ENCODE measurements around the gene KRTAP5-1.

The KRTAP5-1 gene

DNA sequence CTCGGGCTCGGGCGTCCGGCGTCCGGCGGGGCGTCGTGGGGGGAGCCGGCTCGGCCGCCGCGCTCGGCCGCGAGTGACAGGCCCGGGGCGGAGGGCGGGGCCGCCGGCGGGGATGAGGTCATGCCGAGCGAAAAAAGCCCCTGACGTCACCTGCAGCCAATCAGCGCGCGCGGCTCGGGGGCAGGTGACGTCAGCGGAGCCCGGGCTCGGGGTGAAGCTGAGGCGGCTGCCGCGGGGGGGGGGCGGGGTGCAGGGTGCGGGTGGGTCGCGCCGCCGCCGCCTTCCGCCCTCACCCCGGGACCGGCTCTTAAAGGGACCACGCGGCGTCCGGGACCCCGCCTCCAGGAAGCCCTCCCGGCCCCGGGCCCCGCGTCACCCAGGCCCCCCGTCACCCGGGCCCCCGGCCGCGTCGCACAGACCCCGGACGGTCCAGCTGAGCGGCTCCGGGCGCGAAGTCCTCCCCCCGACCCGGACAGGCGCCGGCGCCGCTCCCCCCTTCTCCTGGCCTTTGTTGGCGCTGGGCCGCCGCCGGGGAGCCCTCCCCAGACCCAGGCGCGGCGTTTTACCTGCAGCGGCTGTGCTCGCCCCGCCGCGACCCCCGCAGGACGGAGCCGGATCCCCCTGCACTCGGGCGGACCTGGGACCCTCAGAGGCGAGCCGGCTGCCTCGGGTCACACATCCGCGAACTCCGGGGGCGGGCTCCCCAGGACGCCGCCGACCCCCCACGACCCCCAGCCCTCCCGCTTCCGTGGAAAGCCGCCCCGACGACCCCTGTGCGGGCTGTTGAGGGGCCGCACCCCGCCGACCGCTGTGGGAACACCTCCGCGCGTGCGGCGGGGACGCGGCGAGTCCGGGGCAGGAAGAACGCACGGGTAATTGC is 12.6 kb downstream of the KRTAP5-1 start, which contains the start of gene DUSP8:
Gene DUSP8, minus strand, starts transcription at position 75 of the 880 bp plus-strand sequence. CDS start 6,445 bp downstream, outside the sequence.
- ATAC-seq (ENCODE audit: low read depth) (peak; percentile 59), DNase-seq (ENCODE audit: low spot score in 2 of 2) (peak; percentile 94 to 96)
- Mint-ChIP-seq H3K36me3 (no peaks in the 10 kb centered on the region), H3K4me1 (peaks cover 15% of the 10 kb centered on the region), H3K27ac (peak within 1 kb of the TSS; percentile 96), H3K9me3 (no peaks in the 10 kb centered on the region), H3K4me3 (peak within 1 kb of the TSS; percentile 93), H3K27me3 (peaks cover 6% of the 10 kb centered on the region)

DNA sequence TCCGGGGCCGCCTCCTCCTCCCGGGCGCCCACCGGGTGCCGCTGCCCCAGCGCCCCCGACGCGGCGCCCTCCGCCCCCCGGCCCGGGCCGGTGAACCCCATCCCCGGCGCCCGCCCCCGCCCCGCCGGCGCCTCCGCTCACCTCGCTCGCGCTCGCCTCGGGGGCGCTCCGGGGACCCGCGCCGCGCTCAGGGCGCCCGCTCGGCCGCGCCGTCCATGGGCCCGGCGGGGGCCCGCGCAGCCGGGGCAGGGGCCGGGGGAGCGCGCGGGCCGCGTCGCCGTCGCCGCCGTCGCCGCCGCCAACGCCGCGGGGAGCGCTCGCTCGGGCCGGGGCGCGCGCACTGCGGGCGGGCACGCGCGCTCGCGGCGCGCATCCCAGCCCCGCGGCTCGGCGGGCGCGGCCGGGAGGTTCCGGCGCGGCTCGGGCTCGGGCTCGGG is 13.3 kb downstream of the KRTAP5-1 start:
- Mint-ChIP-seq H3K9me3 (no peaks in the 10 kb centered on the region), H3K36me3 (no peaks in the 10 kb centered on the region), H3K27ac (no peak overlapping the region), H3K4me1 (peaks cover 15% of the 10 kb centered on the region), H3K4me3 (no peak overlapping the region), H3K27me3 (peaks cover 5% of the 10 kb centered on the region)
- DNase-seq (ENCODE audit: low spot score in 2 of 2) (peak in 1 of 2 donors; percentile 32), ATAC-seq (ENCODE audit: low read depth) (no peak)

DNA sequence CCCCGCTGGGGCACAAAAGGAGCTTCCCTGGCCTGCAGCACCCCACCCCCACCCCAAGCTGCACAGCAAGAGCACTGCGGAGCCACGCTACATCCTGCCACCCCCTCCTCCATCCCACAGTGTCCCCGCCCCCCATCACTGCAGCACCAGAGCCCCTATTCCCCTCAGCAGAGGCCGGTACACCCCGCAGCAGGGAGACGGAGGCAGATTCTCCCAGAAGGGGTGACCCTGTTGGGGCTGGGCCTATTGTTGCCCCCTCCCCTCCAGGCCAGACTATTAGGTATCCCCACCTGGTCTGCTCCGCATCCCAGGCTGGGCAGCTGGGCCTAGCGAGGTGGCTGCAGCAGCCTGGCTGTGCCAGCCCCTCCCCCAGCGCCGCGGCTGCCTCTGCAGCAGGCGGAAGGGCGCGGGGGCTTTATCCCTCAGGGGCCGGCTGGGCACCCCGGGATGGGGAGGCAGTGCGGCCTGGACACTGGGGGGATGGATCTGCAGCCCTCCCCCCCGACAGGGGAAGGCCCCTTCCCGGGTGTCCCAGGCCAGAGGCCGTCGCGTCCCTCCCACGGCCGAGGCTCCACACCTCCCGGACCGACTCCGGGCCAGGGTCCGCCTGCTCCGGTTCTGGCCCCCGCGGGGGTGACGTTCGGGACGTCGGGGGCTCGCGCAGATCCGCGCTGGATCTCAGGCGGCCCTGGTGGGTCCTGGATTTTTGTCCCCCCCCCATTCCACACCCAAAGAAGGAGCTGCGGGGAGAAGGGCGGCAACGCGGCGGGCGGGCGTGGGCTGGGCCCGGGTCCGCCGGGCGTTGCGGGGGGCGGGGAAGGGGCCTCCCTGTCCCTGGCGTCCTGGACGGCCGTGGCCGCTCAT is 14.0 kb downstream of the KRTAP5-1 start:
- Mint-ChIP-seq H3K9me3 (no peaks in the 10 kb centered on the region), H3K27ac (peak overlapping the region; percentile 76), H3K4me3 (peak overlapping the region; percentile 61), H3K36me3 (no peaks in the 10 kb centered on the region), H3K4me1 (peaks cover 15% of the 10 kb centered on the region), H3K27me3 (peaks cover 4% of the 10 kb centered on the region)
- DNase-seq (ENCODE audit: low spot score in 2 of 2) (peak in 1 of 2 donors; percentile 51), ATAC-seq (ENCODE audit: low read depth) (no peak)

DNA sequence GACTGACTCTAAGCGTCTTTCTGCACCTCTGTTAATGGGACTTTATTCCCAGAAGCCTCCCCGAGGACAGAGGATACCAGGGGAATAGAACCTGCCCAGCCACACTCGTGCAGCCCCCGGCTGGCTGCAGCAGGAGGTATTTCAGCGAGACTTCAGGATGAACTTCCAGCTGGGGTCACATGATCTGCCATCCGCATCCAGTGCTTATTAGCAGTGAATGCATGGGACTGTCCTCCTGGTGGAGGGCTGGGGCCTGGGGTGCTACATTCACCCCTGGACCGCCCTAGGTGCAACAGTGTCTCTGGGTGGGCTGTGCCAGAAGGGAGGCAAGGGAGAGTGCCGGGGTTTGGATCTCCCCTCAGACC is 14.6 kb downstream of the KRTAP5-1 start:
- ATAC-seq (ENCODE audit: low read depth) (no peak), DNase-seq (ENCODE audit: low spot score in 2 of 2) (no peak)
- H3K4me1 Mint-ChIP-seq, result peaks cover 15% of the 10 kb centered on the region
- H3K9me3 Mint-ChIP-seq, result no peaks in the 10 kb centered on the region
- H3K27ac Mint-ChIP-seq, result peak overlapping the region; percentile 76
- H3K36me3 Mint-ChIP-seq, result no peaks in the 10 kb centered on the region
- H3K27me3 Mint-ChIP-seq, result peaks cover 4% of the 10 kb centered on the region
- peak overlapping the region; percentile 61 for H3K4me3 Mint-ChIP-seq

DNA sequence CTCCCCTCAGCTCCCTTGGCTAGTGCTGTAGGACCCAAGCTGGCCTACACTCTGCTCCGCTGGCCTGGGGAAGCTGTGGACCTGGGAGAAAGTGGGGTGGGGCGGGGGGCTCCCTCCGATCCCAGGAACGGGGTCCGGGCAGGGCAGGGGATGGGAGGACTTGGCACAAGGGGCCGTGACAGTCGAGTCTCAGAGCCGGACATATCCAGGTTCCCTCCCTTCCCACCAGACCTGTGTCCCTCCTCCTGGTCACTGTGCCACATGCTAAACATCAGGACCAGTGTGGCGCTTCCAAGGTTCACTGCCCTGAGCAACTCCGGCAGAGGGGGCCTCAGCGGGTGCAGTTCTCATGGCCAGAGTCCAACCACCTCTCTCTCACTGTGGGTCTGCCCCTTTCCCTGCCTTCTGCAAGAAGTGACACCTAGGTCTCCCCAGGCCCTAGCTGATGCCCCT is 15.1 kb downstream of the KRTAP5-1 start:
- no peak for ATAC-seq (ENCODE audit: low read depth)
- H3K4me3 Mint-ChIP-seq, result peak overlapping the region; percentile 61
- no peaks in the 10 kb centered on the region for H3K9me3 Mint-ChIP-seq
- peaks cover 15% of the 10 kb centered on the region for H3K4me1 Mint-ChIP-seq
- peak overlapping the region; percentile 60 for H3K27ac Mint-ChIP-seq
- H3K27me3 Mint-ChIP-seq, result peaks cover 5% of the 10 kb centered on the region
- H3K36me3 Mint-ChIP-seq, result no peaks in the 10 kb centered on the region
- DNase-seq (ENCODE audit: low spot score in 2 of 2), result no peak

DNA sequence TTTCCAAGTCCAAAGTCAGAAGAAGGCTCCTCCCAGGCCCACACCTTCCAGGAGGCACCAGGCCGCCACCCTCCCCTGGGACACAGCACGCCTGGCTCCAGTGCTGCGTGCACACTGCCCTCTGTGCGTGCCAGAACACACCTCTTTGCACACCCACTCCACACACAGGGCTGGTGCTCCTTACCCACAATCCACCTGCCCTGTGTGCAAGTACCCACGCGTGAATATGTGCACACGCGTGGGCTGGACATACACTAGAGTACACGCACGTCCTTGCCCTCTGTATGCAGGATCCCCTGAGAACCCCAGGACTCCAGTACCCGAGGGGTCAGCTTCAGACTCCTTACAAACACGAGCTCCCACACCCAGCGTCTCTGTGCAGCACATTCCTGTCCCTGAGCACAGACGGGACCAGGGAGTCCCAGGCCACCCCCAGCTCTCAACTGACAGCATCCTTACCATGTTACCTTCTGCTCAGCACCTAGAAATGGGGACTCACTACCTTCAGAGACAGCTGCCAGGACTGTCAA is 15.8 kb downstream of the KRTAP5-1 start:
- peak overlapping the region; percentile 21 for H3K4me3 Mint-ChIP-seq

DNA sequence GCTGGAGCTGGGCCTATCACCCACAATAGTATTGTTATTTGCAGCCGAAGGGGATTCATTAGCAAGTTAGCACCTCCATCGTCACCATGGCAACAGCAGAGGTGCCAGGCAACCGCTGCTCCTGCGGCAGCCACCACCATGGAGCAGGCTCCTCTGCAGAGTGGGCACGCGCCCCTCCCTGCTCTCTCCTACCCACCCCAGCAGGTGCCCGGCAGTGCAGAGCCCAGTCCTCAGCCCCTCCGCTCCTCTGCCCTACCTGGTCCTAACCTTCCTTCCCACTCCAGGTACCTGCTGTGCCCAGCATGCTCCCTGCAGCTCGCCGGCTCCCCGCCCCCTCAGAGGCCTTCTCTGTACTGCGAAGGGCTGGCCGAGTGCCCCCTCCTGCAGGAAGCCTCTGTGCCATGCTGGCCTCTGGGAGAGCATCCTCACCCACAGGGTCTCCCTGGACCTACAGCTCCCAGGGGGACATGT is 16.6 kb downstream of the KRTAP5-1 start:
- Mint-ChIP-seq H3K27ac (peak overlapping the region; percentile 60), H3K9me3 (no peaks in the 10 kb centered on the region), H3K4me3 (no peak overlapping the region), H3K36me3 (no peaks in the 10 kb centered on the region), H3K4me1 (peaks cover 11% of the 10 kb centered on the region), H3K27me3 (peaks cover 6% of the 10 kb centered on the region)
- ATAC-seq (ENCODE audit: low read depth), result no peak
- peak in 1 of 2 donors; percentile 51 for DNase-seq (ENCODE audit: low spot score in 2 of 2)

More for the DNA sequence above, 15.8 kb downstream of the KRTAP5-1 start:
- ATAC-seq (ENCODE audit: low read depth) (no peak), DNase-seq (ENCODE audit: low spot score in 2 of 2) (no peak)
- peaks cover 15% of the 10 kb centered on the region for H3K4me1 Mint-ChIP-seq
- peak overlapping the region; percentile 60 for H3K27ac Mint-ChIP-seq
- peaks cover 6% of the 10 kb centered on the region for H3K27me3 Mint-ChIP-seq
- H3K36me3 Mint-ChIP-seq, result no peaks in the 10 kb centered on the region
- H3K9me3 Mint-ChIP-seq, result no peaks in the 10 kb centered on the region

DNA sequence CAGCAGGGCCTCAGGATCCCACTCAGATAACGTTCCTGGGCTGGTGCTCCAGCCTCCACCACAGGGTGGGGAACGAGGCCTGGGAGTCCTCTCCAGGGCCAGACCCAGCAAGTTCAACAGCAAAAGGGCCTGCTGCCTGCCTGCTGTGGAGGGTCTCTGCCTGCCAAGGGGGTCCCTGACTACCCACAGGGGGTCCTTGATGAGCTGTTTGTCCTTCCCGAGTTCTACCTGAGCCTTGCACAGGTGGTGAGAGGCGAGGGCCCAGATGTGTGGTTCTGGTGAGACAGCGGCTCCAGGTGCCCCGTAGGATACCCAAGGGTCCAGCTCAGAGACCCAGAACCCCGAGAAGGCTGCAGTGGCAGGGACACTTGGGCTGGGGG is 17.4 kb downstream of the KRTAP5-1 start:
- DNase-seq (ENCODE audit: low spot score in 2 of 2), result no peak
- no peak overlapping the region for H3K4me3 Mint-ChIP-seq

DNA sequence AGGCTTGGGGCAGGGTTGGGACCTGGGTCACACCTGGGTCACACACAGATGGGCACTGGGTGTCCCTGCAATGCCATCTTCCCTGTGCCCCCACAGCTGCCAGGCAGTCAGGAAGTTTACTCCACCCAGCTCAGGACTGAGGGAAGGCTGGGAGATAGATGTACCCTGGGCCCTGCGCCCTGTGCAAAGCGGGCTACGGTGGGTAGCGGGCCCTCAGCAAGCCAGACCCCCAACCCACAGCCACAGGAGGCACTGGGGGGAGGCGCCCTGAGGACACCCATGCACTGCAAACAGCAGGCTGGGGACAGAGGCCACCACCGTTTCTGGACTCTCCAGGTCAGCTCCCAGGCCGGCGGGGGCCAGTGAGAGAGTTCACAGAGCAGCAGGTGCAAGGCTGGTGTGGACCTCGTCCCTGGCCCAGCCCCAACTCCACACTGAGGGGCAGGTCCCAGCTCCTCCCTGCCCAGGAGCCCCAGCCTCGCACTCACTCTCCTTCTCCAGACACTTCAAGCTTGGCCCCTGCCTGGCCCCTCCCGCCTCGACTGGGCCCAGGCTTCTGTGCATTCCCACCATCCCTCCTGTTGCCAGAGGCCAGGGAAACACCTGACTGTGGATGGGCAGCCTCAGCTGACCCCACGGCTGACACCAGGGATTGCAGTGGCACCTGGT is 17.9 kb downstream of the KRTAP5-1 start:
- DNase-seq (ENCODE audit: low spot score in 2 of 2), result no peak
- no peak for ATAC-seq (ENCODE audit: low read depth)
- Mint-ChIP-seq H3K9me3 (no peaks in the 10 kb centered on the region), H3K36me3 (no peaks in the 10 kb centered on the region), H3K27ac (no peak overlapping the region), H3K4me3 (no peak overlapping the region), H3K4me1 (peaks cover 8% of the 10 kb centered on the region), H3K27me3 (peaks cover 6% of the 10 kb centered on the region)

More for the DNA sequence above, 17.4 kb downstream of the KRTAP5-1 start:
- no peaks in the 10 kb centered on the region for H3K9me3 Mint-ChIP-seq
- H3K4me1 Mint-ChIP-seq, result peaks cover 8% of the 10 kb centered on the region
- no peak for ATAC-seq (ENCODE audit: low read depth)
- H3K27ac Mint-ChIP-seq, result peak overlapping the region; percentile 45
- H3K36me3 Mint-ChIP-seq, result no peaks in the 10 kb centered on the region
- H3K27me3 Mint-ChIP-seq, result peaks cover 6% of the 10 kb centered on the region

DNA sequence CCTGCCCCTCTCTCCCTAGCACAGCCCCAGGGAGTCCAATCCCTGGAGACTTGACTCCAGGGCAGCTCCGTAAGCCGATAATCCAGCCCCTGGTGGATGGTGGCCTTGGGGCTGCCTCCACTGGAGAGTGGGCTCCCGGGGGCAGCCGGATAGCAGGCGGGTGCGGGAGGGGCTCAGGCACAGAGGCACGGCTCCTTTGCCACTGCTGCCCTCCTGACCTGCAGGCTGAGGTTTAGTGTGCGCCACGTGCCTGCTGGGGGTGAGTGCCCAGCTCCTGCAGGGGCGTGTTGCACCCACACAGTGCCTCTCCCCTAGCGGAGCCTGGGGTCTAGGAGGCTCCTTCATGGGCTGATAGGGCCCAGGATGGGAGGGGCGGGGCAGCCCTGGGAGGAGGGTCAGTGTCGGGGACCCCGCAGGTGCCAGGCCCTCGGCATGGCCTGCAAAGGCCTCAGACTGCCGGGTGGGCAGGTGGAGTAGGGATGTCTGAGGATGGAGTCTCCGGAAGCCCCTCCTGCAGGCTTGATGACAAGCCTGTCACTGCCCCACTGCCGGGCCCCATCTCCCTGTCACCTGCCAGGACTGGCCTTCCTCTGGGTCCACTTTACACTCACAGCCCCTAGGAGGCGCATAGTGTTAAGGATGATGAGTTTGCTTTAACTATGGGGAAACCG is 18.6 kb downstream of the KRTAP5-1 start:
- no peak overlapping the region for H3K27ac Mint-ChIP-seq
- ATAC-seq (ENCODE audit: low read depth), result no peak
- H3K4me3 Mint-ChIP-seq, result no peak overlapping the region
- no peaks in the 10 kb centered on the region for H3K9me3 Mint-ChIP-seq
- DNase-seq (ENCODE audit: low spot score in 2 of 2), result no peak
- H3K36me3 Mint-ChIP-seq, result peaks cover 2% of the 10 kb centered on the region
- H3K27me3 Mint-ChIP-seq, result peaks cover 6% of the 10 kb centered on the region
- peaks cover 8% of the 10 kb centered on the region for H3K4me1 Mint-ChIP-seq

DNA sequence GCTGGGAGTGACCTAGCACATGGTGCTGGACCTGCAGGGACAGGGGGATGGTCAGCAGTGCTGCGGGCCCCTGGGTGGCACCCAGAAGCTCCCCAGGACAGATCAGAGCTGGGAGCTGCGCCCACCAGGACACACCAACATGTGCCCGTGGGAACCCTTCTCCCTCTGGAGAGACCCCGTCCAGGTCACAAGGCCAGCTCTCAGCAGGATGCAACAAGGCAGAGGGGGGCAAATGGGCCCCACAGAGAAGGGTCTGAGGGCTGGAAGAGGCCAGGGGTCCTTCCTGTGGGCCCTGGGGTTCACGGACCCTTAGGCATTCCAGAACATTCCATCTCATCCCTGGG is 19.2 kb downstream of the KRTAP5-1 start:
- Mint-ChIP-seq H3K27ac (no peak overlapping the region), H3K9me3 (no peaks in the 10 kb centered on the region), H3K4me1 (peaks cover 8% of the 10 kb centered on the region), H3K4me3 (no peak overlapping the region), H3K27me3 (peaks cover 6% of the 10 kb centered on the region), H3K36me3 (peaks cover 3% of the 10 kb centered on the region)
- ATAC-seq (ENCODE audit: low read depth), result no peak
- no peak for DNase-seq (ENCODE audit: low spot score in 2 of 2)

DNA sequence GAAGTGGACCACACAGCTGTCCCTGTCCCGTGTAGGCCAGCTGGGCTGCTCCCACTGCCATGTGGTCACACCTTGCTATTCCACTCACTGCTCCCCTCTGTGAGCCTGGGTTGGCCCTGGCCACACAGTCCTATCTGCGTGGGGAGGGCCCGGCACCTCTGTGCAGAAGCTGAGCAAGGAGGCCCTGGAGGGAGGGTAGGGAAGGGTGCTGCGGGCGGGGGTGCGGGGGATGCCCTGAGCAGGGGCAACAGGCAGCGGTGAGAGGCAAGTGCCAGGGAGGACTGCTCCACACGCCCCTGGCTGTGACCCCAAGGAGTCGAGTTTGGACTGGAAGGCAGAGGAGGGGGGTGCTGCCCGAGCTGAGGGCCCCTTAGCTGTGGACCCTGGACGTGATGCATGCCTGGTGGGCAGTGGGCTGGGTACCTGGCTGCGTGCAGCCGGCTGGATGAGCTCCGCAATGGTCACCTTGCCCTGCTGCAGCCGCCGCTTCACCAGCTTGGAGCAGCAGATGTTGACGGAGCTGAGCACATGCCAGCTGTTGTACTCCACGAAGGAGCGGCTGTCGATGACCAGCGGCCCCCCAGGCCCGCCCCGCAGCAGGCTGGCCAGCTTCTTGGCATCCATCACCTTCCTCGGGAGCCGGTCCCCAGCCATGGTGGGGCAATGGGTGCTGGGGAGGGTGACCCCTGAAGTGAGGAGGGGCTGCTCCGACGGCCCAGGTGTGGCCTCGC is 19.7 kb downstream of the KRTAP5-1 start:
- H3K27me3 Mint-ChIP-seq, result peaks cover 6% of the 10 kb centered on the region
- DNase-seq (ENCODE audit: low spot score in 2 of 2) (no peak), ATAC-seq (ENCODE audit: low read depth) (no peak)
- peaks cover 3% of the 10 kb centered on the region for H3K36me3 Mint-ChIP-seq
- H3K4me1 Mint-ChIP-seq, result peaks cover 8% of the 10 kb centered on the region
- H3K27ac Mint-ChIP-seq, result no peak overlapping the region
- no peaks in the 10 kb centered on the region for H3K9me3 Mint-ChIP-seq
- no peak overlapping the region for H3K4me3 Mint-ChIP-seq
